ES-I3 (cell line): Measurements from ENCODE around the gene EPHB1.

ENCODE experiments used
- H3K36me3 ChIP-seq: 2 replicates; pipeline ENCODE4 v1.6.1; 2013; ENCODE audit warnings: mild to moderate bottlenecking, low read length, control low read depth, moderate library complexity; ENCODE audit not compliant: insufficient read depth
- H3K4me1 ChIP-seq: 2 replicates; pipeline ENCODE4 v1.6.1; 2013; ENCODE audit warnings: mild to moderate bottlenecking, control low read depth, low read length; ENCODE audit not compliant: insufficient read depth
- H3K9ac ChIP-seq: 2 replicates; pipeline ENCODE4 v1.6.1; 2013; ENCODE audit warnings: low read depth, mild to moderate bottlenecking, low read length, moderate library complexity
- H3K9me3 ChIP-seq: 2 replicates; pipeline ENCODE4 v1.6.1; 2013; ENCODE audit warnings: mild to moderate bottlenecking, low read length, moderate library complexity; ENCODE audit not compliant: control insufficient read depth, insufficient read depth

Gene EPHB1

DNA sequence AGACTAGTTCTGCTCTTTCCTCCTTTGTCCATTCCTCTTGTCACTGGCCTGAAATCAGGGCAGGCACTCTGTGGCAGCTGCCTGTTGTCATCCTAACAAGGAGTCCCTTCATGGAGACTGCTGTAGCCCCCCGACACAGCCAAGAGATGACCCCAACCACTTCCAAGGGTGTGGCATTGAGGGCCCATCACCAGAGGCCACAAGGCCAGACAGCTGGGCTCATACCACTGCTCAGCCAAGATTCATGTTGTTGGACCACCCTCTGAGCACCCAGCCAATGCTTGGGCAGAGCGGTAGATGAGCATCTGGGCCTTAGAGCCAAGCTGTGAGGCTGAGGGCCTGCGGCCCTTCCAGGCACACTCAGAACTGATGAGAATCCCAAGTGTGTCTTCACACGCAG is 85.4 kb downstream of the EPHB1 start:
- Histone ChIP-seq H3K36me3 (no peaks in the 10 kb centered on the region), H3K4me1 (no peaks in the 10 kb centered on the region), H3K9ac (no peak overlapping the region)

DNA sequence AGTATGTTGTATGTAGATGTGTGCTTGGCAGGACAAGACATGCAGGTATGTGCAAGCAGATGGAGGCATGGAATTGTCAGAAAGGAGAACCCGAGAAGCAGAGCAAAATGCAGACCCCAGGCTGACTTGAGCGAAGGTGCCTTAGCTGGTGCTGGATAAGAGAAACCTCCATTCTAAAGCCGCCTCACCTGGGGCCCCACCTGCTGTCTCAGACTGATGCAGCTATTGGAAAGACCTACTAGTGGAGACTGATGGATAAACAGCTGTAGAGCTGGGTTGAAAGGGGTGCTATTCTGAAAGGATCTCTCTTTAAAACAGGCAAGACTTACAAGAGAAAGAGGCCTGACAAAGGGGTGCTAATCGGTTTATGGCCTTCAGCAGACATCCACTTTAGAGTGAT is 86.2 kb downstream of the EPHB1 start:
- Histone ChIP-seq H3K4me1 (no peaks in the 10 kb centered on the region), H3K9ac (no peak overlapping the region), H3K36me3 (no peaks in the 10 kb centered on the region), H3K9me3 (no peaks in the 10 kb centered on the region)

More for the DNA sequence above, 85.4 kb downstream of the EPHB1 start:
- no peaks in the 10 kb centered on the region for H3K9me3 ChIP-seq

DNA sequence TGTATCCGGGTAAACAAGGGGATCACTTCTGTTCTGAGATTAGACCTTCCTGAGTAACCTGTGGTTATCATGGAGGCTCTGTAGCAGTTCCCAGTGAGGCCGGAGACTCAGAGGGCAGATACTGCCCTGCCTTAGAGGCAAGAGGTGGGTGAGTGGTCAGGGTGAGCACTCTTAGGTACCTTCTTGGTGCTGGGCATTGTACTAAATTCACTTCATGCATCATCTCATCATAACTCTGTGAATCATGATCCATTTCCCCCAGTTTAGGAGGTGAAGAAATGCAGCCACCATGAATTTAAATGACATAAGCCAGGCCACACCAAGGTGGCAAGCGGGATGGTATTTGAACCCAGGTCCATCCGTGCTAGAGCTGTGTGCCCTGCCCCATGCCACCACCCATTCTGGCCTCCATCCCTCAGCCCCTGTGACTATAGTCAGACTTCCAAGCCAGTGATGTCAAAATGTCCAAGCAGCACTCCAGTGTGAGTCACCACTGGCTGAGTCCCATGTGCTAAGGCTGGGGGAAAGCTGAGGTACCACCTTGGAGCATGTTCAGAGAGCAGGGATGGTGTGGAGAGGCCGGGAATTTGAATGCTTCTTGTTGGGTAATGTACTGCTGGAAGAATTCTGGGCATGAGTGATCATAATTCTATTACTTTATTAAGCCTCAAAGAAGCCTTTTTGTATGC is 88.8 kb downstream of the EPHB1 start:
- Histone ChIP-seq H3K4me1 (no peaks in the 10 kb centered on the region), H3K9me3 (no peaks in the 10 kb centered on the region), H3K36me3 (no peaks in the 10 kb centered on the region), H3K9ac (no peak overlapping the region)

DNA sequence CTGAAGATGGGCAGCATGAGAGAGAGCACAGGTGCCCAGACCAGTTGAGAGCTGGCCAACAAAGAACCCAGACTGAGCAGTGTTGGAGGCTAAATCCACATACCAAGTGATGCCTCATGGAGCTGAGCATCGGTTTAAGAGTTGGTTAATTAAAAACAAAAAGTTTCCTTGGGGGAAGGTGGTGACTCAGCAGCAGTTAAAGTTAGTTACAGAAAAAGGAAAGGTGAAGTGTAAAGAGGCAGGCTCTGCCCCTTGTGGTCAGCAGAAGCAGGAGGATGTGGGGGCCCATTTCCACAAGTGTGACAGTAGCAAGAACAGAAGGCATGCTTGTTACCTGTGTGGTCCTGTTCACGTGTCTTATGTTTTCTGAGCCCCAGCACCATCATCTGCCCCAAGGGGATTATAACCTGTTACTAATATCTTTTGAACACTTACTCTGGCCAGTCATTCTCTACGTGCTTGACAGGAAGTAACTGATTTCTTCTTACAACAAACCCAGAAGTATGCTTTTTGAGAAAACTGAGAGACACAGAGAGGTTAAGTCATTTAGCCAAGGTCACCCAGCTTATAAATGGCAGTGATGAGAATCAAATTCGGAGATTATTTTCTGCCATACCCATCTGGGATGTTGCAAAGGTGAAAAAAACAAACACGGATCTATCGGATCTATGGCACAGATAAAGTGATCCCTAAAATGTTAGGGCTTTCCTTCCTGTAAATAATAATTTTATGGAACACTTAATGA is 91.0 kb downstream of the EPHB1 start:
- H3K36me3 ChIP-seq = no peaks in the 10 kb centered on the region

DNA sequence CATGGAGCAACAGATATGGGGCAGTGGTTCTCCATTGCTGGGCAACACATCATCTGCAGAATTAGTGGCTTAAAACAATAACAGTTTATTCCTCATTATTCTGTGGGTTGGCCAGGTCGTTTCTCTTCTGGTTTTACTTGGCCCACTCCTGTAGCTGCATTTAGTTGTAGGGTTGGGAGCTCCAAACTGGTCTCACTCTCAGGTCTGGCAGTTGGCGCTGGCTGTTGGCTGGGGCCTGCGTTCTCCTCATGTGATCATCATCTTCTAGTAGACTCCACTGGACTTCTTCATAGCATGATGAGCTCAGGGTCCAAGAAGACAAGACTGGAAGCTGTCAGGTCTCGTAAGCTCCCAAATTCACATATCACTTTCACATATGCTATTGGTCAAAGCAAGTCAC is 91.9 kb downstream of the EPHB1 start:
- no peaks in the 10 kb centered on the region; the same call in 1 of the 2 replicates for H3K9me3 ChIP-seq
- no peaks in the 10 kb centered on the region for H3K36me3 ChIP-seq
- H3K4me1 ChIP-seq = no peaks in the 10 kb centered on the region
- H3K9ac ChIP-seq = no peak overlapping the region

More for the DNA sequence above, 91.0 kb downstream of the EPHB1 start:
- Histone ChIP-seq H3K9me3 (no peaks in the 10 kb centered on the region), H3K4me1 (no peaks in the 10 kb centered on the region), H3K9ac (no peak overlapping the region)

DNA sequence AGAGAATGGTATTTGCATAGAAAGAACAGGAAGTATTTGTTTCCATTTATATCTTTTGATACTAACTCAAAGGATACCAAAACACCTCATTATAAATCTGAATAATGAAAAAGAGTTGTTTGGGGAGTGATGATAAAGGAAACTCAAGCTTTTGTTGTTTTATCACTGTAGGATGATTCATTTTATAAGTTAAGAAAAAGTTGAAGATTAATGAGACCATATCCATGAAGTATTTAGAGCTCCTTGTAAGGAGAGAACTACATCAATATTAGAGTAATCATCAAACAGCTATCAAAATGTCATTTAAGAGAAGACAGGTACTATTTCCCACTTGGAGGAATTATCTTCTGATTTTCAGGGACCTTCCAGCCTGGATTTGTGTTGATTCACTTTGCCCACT is 92.5 kb downstream of the EPHB1 start:
- Histone ChIP-seq H3K9ac (no peak overlapping the region), H3K9me3 (no peaks in the 10 kb centered on the region; the same call in 1 of the 2 replicates), H3K4me1 (no peaks in the 10 kb centered on the region), H3K36me3 (no peaks in the 10 kb centered on the region)

DNA sequence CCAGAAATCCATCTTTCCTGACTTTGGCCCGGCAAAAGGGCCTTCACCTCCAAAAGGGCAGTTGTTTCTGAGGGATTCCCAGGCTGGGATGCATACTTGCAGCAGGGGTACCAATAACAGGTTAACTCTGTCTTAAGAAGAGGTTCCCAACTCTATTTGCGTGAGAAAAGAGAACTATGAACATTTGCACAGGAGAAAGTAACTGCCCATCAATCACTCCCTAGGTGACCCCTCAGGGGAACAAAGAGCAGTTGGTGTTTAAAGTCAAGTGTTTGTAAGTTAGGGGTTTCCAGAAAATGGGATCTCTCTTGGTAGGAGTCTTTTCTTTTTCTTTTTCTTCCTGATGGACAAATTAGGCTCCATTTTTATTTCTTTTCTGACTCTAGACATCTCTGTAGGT is 97.3 kb downstream of the EPHB1 start:
- H3K36me3 ChIP-seq = no peaks in the 10 kb centered on the region
- no peaks in the 10 kb centered on the region; the same call in 1 of the 2 replicates for H3K9me3 ChIP-seq
- no peaks in the 10 kb centered on the region; the same call in 1 of the 2 replicates for H3K4me1 ChIP-seq
- H3K9ac ChIP-seq = no peak overlapping the region

DNA sequence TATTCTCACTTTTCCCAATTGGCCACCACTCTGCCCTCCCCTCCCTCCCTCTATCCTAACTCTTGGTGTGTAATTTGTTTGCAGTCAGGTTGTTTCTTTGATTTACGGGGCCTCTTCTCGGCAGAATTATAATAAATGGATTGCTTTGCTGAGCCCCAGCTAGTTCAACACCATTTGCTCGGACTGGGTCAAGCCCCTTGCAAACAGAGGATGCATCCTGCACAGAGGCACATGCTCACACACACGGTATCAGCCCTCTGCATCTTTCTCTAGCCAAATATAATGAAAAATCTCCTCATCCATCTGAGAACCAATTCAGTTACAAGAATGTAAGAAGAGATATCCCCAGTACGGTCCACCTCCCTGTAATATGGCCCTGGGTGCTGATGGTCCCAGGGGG is 97.7 kb downstream of the EPHB1 start:
- H3K9me3 ChIP-seq = no peaks in the 10 kb centered on the region; the same call in 1 of the 2 replicates
- no peaks in the 10 kb centered on the region for H3K36me3 ChIP-seq
- H3K9ac ChIP-seq = no peak overlapping the region
- H3K4me1 ChIP-seq = no peaks in the 10 kb centered on the region; the same call in 1 of the 2 replicates

DNA sequence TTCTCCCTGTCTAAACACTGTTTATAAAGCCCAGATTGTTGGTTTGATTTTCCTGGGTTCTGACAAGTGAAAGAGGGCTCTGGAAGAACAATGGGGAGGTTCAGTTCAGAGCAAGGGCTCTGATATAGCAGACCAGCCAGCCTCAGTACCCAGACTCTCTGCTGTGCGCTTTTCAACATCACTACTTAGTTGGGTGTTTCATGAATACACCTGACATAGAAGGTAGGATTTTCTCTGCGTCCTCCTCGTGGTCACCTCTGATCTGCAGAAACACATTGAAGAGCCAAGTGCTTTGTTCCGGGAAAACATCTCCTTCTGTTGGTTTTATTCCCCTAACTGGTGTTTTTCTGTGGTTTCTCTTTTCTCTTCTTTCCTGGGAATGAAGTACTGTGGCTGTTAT is 99.5 kb downstream of the EPHB1 start:
- Histone ChIP-seq H3K9me3 (no peaks in the 10 kb centered on the region; the same call in 1 of the 2 replicates), H3K36me3 (no peaks in the 10 kb centered on the region), H3K4me1 (no peaks in the 10 kb centered on the region; the same call in 1 of the 2 replicates), H3K9ac (no peak overlapping the region)

DNA sequence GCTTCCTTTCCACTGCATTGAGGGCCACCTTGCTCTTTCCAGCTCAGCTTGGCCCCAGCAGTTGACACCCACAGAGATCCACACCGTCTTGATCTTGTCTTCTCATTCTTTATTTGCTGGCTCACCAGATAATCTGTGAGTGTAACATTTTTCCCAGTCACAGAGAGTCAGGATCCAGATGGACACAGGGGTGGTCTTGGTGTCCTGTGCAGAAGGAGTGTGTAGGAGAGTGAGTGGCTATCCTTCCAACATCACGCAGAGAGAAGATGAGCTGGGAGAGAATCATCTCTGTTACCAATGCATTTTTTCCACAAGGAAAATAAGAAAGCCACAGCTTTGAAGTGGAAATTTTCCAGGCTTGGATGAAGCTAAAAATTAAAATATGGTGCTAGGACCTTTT is 100.1 kb downstream of the EPHB1 start:
- H3K4me1 ChIP-seq = no peaks in the 10 kb centered on the region; the same call in 1 of the 2 replicates
- H3K9ac ChIP-seq = no peak overlapping the region
- no peaks in the 10 kb centered on the region; the same call in 1 of the 2 replicates for H3K9me3 ChIP-seq
- no peaks in the 10 kb centered on the region for H3K36me3 ChIP-seq

DNA sequence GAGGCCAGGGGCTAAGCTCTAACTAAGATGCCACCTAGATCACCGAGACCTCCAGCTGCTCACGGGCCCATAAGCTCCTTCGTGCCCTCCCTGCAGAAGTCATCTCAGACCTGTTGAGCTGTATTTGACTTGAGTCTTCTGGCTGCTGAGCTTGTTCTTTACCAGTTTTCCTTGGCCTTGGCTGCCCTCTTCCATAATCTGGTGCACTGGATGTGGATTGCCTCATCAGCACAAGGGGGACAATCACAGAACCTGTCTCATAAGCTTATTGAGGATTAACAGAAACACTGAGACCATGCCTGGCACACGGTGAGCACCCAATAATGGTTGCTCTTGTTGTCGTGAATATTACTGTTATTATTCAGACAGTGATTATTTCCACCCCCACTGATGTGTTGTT is 101.1 kb downstream of the EPHB1 start:
- H3K9ac ChIP-seq = no peak overlapping the region
- H3K4me1 ChIP-seq = no peaks in the 10 kb centered on the region; the same call in 1 of the 2 replicates
- H3K9me3 ChIP-seq = no peaks in the 10 kb centered on the region; the same call in 1 of the 2 replicates
- no peaks in the 10 kb centered on the region for H3K36me3 ChIP-seq

DNA sequence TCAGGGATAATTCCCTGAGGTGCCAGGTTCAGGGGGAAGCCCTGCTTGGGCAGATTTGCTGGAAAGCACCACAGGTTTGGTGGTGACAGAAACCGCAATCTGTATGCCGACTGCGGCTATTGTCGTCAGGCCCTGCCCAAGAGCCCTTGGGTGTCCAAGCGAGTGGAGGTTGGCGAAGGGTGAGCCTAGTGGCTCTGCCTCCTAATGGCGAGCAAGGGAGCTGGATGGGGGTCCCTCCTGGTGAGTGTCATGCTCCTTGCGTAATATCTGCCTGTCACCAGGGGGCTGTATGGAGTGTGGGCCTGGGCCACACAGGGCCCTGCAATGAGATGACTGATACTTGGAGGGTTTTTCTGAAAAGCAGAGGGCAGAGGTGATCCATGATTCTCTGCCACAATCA is 101.6 kb downstream of the EPHB1 start:
- H3K9ac ChIP-seq = no peak overlapping the region
- no peaks in the 10 kb centered on the region; the same call in 1 of the 2 replicates for H3K9me3 ChIP-seq
- H3K4me1 ChIP-seq = peaks cover 3% of the 10 kb centered on the region; the same call in 1 of the 2 replicates
- no peaks in the 10 kb centered on the region for H3K36me3 ChIP-seq

DNA sequence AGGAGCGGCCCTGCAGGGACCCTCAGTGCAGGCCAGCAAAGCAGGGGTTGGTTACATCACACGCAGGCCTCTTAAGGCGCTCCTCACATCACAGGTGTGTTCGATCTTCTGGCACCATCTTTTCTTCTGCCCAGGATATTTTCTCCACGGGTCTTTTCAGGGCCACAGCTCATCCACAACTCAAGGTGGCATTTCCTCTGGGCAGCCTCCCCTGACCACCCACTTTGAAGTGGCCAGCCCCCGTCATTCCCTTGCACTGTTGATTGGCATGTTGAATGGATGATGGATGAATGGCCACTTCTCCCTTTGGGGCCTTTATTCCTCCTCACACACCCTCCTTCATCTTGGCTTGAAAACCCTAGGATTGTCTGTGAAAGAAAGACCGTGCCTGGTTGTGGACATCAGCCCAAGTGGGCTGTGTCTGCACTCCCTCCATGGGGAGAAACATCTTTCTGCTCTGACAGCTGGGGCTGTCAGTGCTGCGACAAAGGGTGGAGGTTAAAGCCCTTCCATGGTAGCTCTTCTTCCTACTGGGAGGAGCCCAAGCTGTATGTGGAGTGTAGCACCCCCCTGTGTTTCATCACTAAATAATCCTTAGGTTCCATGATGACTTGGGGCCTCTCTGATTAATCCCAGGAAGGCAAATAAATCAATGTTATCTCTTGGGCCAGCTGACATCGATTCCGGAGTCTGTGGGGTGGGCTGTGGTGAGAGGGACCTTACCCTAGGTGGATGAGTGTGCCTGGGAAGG is 102.5 kb downstream of the EPHB1 start:
- Histone ChIP-seq H3K9ac (no peak overlapping the region), H3K36me3 (no peaks in the 10 kb centered on the region)

DNA sequence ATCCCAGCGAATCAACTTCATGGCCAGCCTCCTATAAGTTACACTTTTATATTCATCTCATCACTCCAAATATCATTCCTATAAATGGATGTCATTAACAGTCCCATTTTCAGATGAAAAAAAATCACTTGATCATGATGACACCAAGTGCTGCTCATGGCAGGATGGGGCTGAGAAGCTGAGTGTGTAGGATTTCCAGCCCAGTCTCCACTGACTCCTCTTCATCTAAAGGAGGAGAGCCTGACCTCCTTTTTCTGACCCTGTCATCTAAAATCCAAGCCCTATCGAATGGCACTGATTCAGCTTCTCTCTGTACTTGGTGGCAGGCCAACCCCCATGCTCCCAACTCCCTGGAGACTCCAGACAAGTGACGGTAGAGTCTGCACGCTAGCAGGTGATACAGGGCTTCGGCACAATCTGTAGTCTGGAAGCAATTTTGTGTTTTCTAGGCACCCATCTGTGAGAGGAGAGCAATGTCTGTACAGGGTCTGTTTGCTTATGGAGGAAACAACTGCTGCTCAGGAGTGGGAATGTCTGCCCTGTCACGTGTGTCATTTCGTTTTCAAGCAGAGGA is 103.2 kb downstream of the EPHB1 start:
- Histone ChIP-seq H3K36me3 (no peaks in the 10 kb centered on the region), H3K4me1 (peaks cover 5% of the 10 kb centered on the region; the same call in 1 of the 2 replicates), H3K9ac (no peak overlapping the region), H3K9me3 (no peaks in the 10 kb centered on the region)

More for the DNA sequence above, 102.5 kb downstream of the EPHB1 start:
- Histone ChIP-seq H3K4me1 (peaks cover 5% of the 10 kb centered on the region; the same call in 1 of the 2 replicates), H3K9me3 (no peaks in the 10 kb centered on the region)
